ENCODE measurements around the gene SLC16A2.

The SLC16A2 gene

DNA sequence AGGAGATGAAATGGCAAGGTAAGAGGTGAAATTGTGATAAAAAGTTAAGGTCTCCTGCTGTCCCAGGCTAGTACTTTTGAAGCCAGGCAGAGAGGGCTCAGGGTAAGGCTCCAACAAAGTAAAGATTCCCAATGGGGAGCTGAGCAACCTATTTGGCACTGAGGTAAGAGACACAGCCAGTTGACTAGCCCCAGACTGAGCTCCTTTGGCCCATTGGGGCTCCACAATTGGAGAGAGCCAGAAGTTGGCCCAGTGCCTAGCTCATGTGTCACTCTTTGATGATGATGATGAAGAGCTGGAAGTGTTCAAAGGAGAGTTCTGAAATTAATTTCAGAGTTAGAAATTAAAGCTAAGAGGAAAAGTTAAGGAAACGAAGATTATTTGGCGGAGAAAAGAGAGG, 98.6 kb downstream of the SLC16A2 start:
- TF ChIP-seq, protein P1, sequence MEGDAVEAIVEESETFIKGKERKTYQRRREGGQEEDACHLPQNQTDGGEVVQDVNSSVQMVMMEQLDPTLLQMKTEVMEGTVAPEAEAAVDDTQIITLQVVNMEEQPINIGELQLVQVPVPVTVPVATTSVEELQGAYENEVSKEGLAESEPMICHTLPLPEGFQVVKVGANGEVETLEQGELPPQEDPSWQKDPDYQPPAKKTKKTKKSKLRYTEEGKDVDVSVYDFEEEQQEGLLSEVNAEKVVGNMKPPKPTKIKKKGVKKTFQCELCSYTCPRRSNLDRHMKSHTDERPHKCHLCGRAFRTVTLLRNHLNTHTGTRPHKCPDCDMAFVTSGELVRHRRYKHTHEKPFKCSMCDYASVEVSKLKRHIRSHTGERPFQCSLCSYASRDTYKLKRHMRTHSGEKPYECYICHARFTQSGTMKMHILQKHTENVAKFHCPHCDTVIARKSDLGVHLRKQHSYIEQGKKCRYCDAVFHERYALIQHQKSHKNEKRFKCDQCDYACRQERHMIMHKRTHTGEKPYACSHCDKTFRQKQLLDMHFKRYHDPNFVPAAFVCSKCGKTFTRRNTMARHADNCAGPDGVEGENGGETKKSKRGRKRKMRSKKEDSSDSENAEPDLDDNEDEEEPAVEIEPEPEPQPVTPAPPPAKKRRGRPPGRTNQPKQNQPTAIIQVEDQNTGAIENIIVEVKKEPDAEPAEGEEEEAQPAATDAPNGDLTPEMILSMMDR (IDR thresholded peaks at IDR 0.05; ENCODE audit: extremely low read depth, missing control alignments): no peak
- DNase-seq (ENCODE audit: low spot score): no peak

DNA sequence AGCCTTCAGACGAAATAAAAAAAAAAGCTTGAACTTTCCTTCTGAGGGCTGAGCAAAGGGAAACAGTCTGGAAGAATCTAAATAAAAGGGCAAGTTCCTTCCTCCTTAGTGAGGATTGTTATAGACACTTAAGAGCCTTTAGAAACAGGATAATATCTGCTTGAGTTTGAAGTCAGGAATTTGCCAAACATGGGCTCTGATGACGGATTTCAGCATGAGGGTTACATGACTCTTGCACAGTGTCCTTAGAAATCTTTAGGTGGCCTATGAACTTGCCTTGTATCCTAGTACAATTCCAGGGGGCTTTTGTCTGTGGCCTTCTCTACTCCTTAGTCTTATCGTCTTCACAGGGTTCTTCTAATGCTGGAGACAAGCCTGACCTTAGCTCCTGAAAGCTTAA, 99.0 kb downstream of the SLC16A2 start:
- no peak for DNase-seq (ENCODE audit: low spot score)
- TF ChIP-seq, protein P1 (IDR thresholded peaks at IDR 0.05; ENCODE audit: extremely low read depth, missing control alignments): no peak

DNA sequence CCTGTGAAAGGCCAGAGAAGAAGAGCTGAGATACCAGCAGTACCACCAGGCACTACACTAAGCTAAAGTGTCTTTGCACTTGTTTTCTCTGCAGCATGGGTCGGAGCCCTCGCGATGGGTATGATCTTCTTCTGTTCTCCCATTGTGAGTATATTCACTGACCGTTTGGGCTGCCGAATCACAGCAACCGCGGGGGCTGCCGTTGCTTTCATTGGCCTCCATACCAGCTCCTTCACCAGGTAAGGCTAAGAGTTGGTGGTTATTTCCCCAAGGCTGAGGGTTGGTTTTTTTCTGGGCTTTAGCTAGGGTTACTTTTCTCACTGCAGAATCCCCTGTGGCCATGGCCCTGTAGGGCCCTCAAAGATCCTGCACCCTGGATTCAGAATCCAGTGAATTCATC, 99.6 kb downstream of the SLC16A2 start:
- no peak for DNase-seq (ENCODE audit: low spot score)
- TF ChIP-seq, protein P1 (IDR thresholded peaks at IDR 0.05; ENCODE audit: extremely low read depth, missing control alignments): no peak

DNA sequence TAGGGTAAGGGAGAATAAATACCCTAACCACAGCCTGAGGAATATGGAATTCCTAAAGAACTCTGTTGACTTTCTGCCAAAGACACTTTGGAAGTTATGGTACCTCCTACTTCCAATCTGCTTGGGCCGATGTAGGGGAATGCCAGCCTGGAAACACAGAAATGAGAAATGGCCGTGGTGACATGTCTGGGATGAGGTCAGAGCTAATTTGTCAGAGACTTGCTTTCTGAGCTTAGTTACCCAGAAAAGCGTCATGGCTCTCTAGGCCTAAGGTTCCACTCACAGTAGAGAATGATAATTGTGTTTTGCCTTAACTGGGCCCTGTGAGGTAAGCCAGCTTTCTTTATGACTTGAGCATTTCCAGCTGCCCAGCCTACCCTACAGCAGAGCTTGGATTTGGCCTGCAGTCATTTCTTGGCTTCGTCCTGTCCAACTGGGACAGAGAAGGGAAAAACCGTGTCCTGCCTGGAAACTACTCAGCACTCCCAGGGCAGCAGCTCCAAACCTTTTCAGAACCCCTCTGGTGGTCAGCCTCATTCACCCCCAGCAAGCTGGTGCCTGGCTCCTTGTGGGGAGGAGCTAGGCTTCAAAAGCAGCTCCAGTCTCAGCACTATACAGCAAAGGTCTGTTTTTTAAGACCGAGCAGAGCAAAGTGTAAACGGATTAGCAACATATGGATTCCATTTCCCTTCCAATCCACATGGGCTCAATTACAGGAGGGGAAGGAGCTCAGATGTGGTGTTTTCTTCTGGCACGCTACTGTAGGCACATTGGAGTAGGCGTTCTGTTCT, 100.9 kb downstream of the SLC16A2 start:
- DNase-seq (ENCODE audit: low spot score): no peak
- TF ChIP-seq, protein P1 (IDR thresholded peaks at IDR 0.05; ENCODE audit: extremely low read depth, missing control alignments): no peak

DNA sequence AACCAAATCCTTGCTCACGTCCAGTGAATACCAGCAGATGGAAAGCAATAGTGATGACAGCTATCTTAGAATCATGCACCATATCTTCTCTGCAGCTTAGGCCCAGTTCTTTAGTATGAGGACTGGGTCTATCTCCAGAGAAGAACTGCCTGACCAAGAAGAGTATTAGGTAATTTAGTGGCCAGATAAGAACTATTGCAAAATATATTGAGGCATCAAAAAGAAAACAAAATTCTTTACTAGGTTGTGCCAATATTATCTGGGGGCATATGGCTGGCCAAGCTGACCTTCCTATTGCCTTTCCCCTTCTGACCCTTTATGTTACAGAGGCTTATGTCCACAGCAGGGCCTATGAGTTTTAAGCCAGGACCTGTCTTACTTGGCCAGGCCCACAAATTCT, 101.9 kb downstream of the SLC16A2 start:
- DNase-seq (ENCODE audit: low spot score): no peak
- TF ChIP-seq, protein P1 (IDR thresholded peaks at IDR 0.05; ENCODE audit: extremely low read depth, missing control alignments): no peak

DNA sequence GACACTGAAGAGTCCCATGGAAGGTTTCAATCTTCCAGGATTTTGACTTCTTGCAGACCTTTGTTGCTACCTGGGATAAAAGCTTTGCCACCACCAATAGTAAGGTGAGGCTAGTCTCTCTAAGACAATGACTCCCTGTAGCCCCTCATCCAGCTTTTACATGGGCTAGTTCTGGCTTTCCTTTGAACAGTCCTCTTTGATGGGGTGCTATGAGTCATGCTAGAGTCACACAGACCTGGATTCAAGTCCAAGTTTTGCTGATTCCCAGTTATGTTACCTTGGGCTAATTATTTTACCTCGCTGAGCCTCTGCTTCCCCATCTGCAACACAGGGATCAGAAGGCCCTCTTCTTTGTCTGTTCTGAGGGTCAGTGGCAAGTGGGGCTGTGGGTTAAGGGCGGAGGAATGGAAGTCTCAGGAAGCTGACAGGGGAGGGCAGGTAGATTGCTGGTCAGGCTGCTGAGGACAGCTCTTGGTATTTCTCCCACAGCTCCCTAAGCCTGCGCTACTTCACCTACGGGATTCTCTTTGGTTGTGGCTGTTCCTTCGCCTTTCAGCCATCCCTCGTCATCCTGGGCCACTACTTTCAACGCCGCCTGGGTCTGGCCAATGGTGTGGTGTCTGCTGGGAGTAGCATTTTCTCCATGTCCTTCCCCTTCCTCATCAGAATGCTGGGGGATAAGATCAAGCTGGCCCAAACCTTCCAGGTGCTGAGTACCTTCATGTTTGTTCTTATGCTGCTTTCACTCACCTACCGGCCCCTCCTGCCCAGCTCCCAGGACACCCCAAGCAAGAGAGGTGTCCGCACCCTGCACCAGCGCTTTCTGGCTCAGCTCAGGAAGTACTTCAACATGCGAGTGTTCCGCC, 102.8 kb downstream of the SLC16A2 start:
- no peak for DNase-seq (ENCODE audit: low spot score)
- TF ChIP-seq, protein P1 (IDR thresholded peaks at IDR 0.05; ENCODE audit: extremely low read depth, missing control alignments): no peak

DNA sequence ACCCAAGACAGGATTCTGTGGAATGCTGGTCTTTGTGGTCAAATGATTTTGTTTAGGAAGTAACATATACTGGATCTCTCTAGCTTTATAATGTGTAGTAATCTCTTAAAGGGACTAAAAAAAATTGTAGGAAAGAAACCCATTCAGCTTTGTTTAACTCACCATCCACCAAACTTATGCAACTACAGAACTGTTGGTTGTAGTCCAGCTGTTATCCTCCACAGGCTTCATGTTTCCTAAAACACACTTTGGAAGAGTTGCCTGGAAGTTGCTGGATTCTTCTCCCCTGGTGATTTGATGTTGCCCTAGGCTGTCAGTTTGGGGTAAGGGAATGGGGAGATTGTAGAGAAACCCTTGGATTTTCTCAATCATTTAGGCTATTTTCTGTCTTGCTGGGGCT, 103.8 kb downstream of the SLC16A2 start:
- no peak for DNase-seq (ENCODE audit: low spot score)
- TF ChIP-seq, protein P1 (IDR thresholded peaks at IDR 0.05; ENCODE audit: extremely low read depth, missing control alignments): no peak

Data from GM20000 (cell line).